ENCODE results near the gene CEPT1.

DNA sequence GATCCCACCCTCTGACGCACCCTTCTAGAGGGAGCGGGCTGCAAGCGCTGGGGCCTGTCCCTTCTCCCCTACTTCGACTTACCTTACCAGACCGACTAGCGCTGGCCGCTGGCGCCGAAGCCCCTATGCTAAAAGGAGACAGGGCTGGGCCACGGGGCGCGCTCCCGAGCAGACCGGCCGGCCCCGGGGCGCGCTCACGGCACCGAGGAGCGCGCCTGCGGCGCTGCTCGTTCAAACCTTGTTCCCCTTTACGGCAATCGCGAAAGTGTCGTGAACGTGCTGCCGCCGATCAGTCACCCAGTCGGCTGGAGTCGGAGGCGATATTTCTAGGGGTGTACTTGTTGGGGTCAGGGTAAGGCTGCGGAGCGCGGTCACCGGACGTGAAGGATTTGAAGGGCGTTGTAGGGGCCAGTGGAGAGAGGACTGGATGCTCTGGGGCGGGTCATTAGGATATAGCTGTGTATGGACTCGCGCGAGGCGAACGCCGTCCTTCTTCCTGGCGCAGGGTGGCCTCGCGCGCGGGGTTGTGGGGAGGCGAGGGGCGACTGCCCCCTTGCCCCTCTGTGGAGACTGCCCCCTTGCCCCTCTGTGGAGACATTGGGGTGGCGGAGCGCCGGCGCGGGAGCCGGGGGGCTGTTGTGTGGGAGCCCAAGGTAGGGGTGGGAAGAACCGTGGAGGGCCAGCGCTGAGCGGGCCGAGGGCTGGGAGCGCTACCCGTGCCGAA lies at the start of gene CEPT1, which contains the start of gene DRAM2:
- no peak for TF ChIP-seq EZH2phosphoT487 (IDR thresholded peaks at IDR 0.05; ENCODE audit: insufficient read depth, low read depth)
- TF ChIP-seq EZH2 (IDR thresholded peaks at IDR 0.05; ENCODE audit: insufficient read depth, poor library complexity, severe bottlenecking), result no peak

Data from GM23248 (cell line).